K562 (cell line): ENCODE results near the gene MIX23. TPM values are rescaled to one million over a fixed set of nuclear protein-coding genes. Genes with fewer than 3 reads are reported as not detected.

ENCODE experiments used
- CSDE1 ChIP-seq, 2 experiments: fragments of 450-650 bp; IDR thresholded peaks; 2 replicates each; pipeline ENCODE4 v1.6.1; 2016; ENCODE audit warnings: mild to moderate bottlenecking in 1 of 2
- ELF4 ChIP-seq: fragments of 450-650 bp; formaldehyde crosslinking; IDR thresholded peaks from 2 replicates; pipeline ENCODE4 v1.4.0; 2022; ENCODE audit warnings: missing genetic modification characterization
- FOXA1 ChIP-seq: fragments of 450-650 bp; IDR thresholded peaks from 2 replicates; pipeline ENCODE4 v1.6.1; 2016; ENCODE audit warnings: mild to moderate bottlenecking, borderline replicate concordance
- FOXA3 ChIP-seq, 2 experiments: fragments of 450-650 bp in 1 of 2; sonication (generic) in 1 of 2; formaldehyde crosslinking; IDR thresholded peaks in 1 of 2; conservative IDR thresholded peaks in 1 of 2; 2 replicates each; pipeline versions ENCODE4 v1.4.0 to v1.8.0; 2020 to 2022; ENCODE audit warnings: mild to moderate bottlenecking in 2 of 2, missing genetic modification reagents in 1 of 2
- FOXJ2 ChIP-seq: fragments of 200-800 bp; sonication (Bioruptor generic); IDR thresholded peaks from 2 replicates; pipeline ENCODE4 v1.6.1; 2016; ENCODE audit warnings: missing genetic modification characterization, missing compliant biosample characterization
- FOXM1 ChIP-seq, 2 experiments: fragments of 450-650 bp in 1 of 2; sonication (generic) in 1 of 2; formaldehyde crosslinking in 1 of 2; IDR thresholded peaks; 2 replicates each; pipeline versions ENCODE4 v1.6.1 to v1.9.0; 2017 to 2022; ENCODE audit warnings: low read depth in 2 of 2, mild to moderate bottlenecking in 2 of 2, missing genetic modification reagents in 1 of 2, moderate library complexity in 1 of 2
- GTF2E2 ChIP-seq: fragments of 200-800 bp; sonication (Bioruptor generic); IDR thresholded peaks from 2 replicates; pipeline ENCODE4 v1.6.1; 2016; ENCODE audit warnings: missing genetic modification characterization, missing compliant biosample characterization
- IFI16 ChIP-seq: fragments of 250-450 bp; sonication (Bioruptor Pico); IDR thresholded peaks from 2 replicates; pipeline ENCODE4 v2.1.2; 2022; ENCODE audit warnings: mild to moderate bottlenecking, inconsistent platforms
- KLF6 ChIP-seq: fragments of 250-450 bp; sonication (Bioruptor Pico); IDR thresholded peaks from 2 replicates; pipeline ENCODE4 v1.4.0; 2020; ENCODE audit warnings: mild to moderate bottlenecking, moderate library complexity, borderline replicate concordance
- MAZ ChIP-seq, 2 experiments: fragments of 450-650 bp in 1 of 2; sonication (generic) in 1 of 2; formaldehyde crosslinking; IDR thresholded peaks in 1 of 2; conservative IDR thresholded peaks in 1 of 2; 2 replicates each; pipeline versions ENCODE4 v1.4.0 to v1.5.0; 2020; ENCODE audit warnings: mild to moderate bottlenecking in 1 of 2, missing genetic modification reagents in 1 of 2
- NFRKB ChIP-seq: fragments of 450-650 bp; IDR thresholded peaks from 2 replicates; pipeline ENCODE4 v1.6.1; 2016; ENCODE audit warnings: low read depth
- PHF21A ChIP-seq: fragments of 450-650 bp; IDR thresholded peaks from 2 replicates; pipeline ENCODE4 v1.6.1; 2017; ENCODE audit warnings: low read depth, borderline replicate concordance
- POLR2H ChIP-seq: IDR thresholded peaks from 2 replicates; pipeline ENCODE4 v1.6.1; 2016; ENCODE audit warnings: missing genetic modification characterization, low read depth, mild to moderate bottlenecking, control low read depth, missing compliant biosample characterization, moderate library complexity
- RAD21 ChIP-seq, 2 experiments: fragments of 250-450 bp in 1 of 2; fragments of 450-650 bp in 1 of 2; sonication (Bioruptor Pico) in 1 of 2; formaldehyde crosslinking in 1 of 2; IDR thresholded peaks in 1 of 2; conservative IDR thresholded peaks in 1 of 2; 2 replicates each; pipeline versions ENCODE4 v1.4.0 to v1.8.0; 2020 to 2022; ENCODE audit warnings: mild to moderate bottlenecking in 2 of 2, moderate library complexity in 1 of 2
- SAP30 ChIP-seq: fragments of 200-600 bp; sonication (generic); IDR thresholded peaks from 2 replicates; pipeline ENCODE4 v1.6.1; 2012; ENCODE audit warnings: borderline replicate concordance, low read depth, mild to moderate bottlenecking, moderate library complexity, low read length, control low read depth, inconsistent platforms; ENCODE audit not compliant: insufficient read depth, poor library complexity, severe bottlenecking
- SETDB1 ChIP-seq: IDR thresholded peaks from one replicate; pipeline ENCODE4 v1.6.1; 2012; ENCODE audit warnings: low read length, control low read depth, inconsistent platforms
- SIX5 ChIP-seq, 2 experiments: IDR thresholded peaks; 2 replicates each; pipeline ENCODE4 v1.6.1; 2011; ENCODE audit warnings: low read length in 2 of 2, borderline replicate concordance in 1 of 2, low read depth in 1 of 2, mild to moderate bottlenecking in 1 of 2, moderate library complexity in 1 of 2; ENCODE audit not compliant: insufficient read depth in 1 of 2
- SMAD3 ChIP-seq: fragments of 450-650 bp; formaldehyde crosslinking; conservative IDR thresholded peaks from 2 replicates; pipeline ENCODE4 v1.4.0; 2020; ENCODE audit warnings: mild to moderate bottlenecking
- SP1 ChIP-seq: sonication (generic); formaldehyde crosslinking; IDR thresholded peaks from 2 replicates; pipeline ENCODE4 v1.8.1; 2022; ENCODE audit warnings: mild to moderate bottlenecking, missing genetic modification reagents
- ZBTB1 ChIP-seq: sonication (generic); formaldehyde crosslinking; IDR thresholded peaks from 2 replicates; pipeline ENCODE4 v1.8.1; 2023; ENCODE audit warnings: missing genetic modification reagents, low read depth, mild to moderate bottlenecking, borderline replicate concordance
- ZC3H11A ChIP-seq: IDR thresholded peaks from 2 replicates; pipeline ENCODE4 v1.6.1; 2012; ENCODE audit warnings: low read depth, low read length, improper control_type of control experiment
- ZC3H4 ChIP-seq: sonication (generic); formaldehyde crosslinking; IDR thresholded peaks from 2 replicates; pipeline ENCODE4 v1.9.0; 2021; ENCODE audit warnings: missing genetic modification reagents, borderline replicate concordance
- ZNF274 ChIP-seq: IDR thresholded peaks from 2 replicates; pipeline ENCODE4 v1.6.1; 2011; ENCODE audit warnings: low read depth, mild to moderate bottlenecking, low read length, moderate library complexity, borderline replicate concordance
- polyA plus RNA-seq, 8 experiments: library from polyadenylated mRNA; depleted of rRNA in 4 of 8; stranded (reverse) in 5 of 8; unstranded in 3 of 8; fragments of >200 nt; fragmentation: Nextera tagmentation in 2 of 8; fragmentation: Illumina TruSeq in 1 of 8; extraction: Ambion mirVana in 2 of 8; extraction: Trizol in 1 of 8; gene quantifications; 2 replicates each; pipeline versions ENCODE4 v1.2.1 to v1.2.3, GENCODE V29; 2011 to 2014; ENCODE audit warnings: inconsistent platforms in 1 of 8, missing spikeins in 1 of 8
- total RNA-seq, 7 experiments: library from RNA; depleted of rRNA in 6 of 7; stranded (reverse); fragments of >200 nt in 6 of 7; fragmentation: Illumina TruSeq in 2 of 7; extraction: Trizol in 2 of 7; gene quantifications; 2 replicates each; pipeline versions ENCODE4 v1.2.1 to v1.2.3, GENCODE V29; 2011 to 2021; ENCODE audit warnings: low replicate concordance in 1 of 7
- TF ChIP-seq, protein P1 (sequence below): sonication (generic); formaldehyde crosslinking; IDR thresholded peaks from 2 replicates; pipeline ENCODE4 v1.8.0; 2022; ENCODE audit warnings: mild to moderate bottlenecking, low read depth, missing genetic modification reagents
- TF ChIP-seq, protein P2 (sequence below), 2 experiments: IDR thresholded peaks; 2 replicates each; pipeline ENCODE4 v1.6.1; 2011; ENCODE audit warnings: borderline replicate concordance in 1 of 2, control low read depth in 1 of 2, low read depth in 1 of 2, low read length in 1 of 2, mild to moderate bottlenecking in 1 of 2, mixed read lengths in 1 of 2, moderate library complexity in 1 of 2; ENCODE audit not compliant: insufficient read depth in 1 of 2, insufficient read length in 1 of 2, poor library complexity in 1 of 2, severe bottlenecking in 1 of 2; ENCODE audit errors: extremely low read depth in 1 of 2

The MIX23 gene
- total and polyA plus RNA-seq, 9 of the 15 experiments (the other 6 are each of a cell fraction or from before 2014, with no cell fraction given), result 45.5 to 185 (median 106) TPM

- TF ChIP-seq MAZ (CRISPR knock-in tag; conservative IDR thresholded peaks at IDR 0.05 in 1 of 2, IDR thresholded peaks at IDR 0.05 in 1 of 2), result peak; percentile 21 to 59; a peak in 1 of 4 replicates
- TF ChIP-seq POLR2H (tag), result peak; percentile 90
- no peak for TF ChIP-seq ZC3H11A
- TF ChIP-seq ZNF274, result no peak
- no peak for TF ChIP-seq SAP30
- TF ChIP-seq SIX5 (IDR thresholded peaks at IDR 0.05; ENCODE audit: borderline replicate concordance in 1 of 2, insufficient read depth in 1 of 2, low read depth in 1 of 2, low read length in 2 of 2), result no peak
- TF ChIP-seq ZC3H4, result no peak
- no peak for TF ChIP-seq SMAD3 (CRISPR knock-in tag)
- no peak for TF ChIP-seq PHF21A
- TF ChIP-seq SETDB1, result no peak
- TF ChIP-seq, protein P1, sequence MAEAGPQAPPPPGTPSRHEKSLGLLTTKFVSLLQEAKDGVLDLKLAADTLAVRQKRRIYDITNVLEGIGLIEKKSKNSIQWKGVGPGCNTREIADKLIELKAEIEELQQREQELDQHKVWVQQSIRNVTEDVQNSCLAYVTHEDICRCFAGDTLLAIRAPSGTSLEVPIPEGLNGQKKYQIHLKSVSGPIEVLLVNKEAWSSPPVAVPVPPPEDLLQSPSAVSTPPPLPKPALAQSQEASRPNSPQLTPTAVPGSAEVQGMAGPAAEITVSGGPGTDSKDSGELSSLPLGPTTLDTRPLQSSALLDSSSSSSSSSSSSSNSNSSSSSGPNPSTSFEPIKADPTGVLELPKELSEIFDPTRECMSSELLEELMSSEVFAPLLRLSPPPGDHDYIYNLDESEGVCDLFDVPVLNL (CRISPR knock-in tag), result no peak
- TF ChIP-seq RAD21 (CRISPR knock-in tag; conservative IDR thresholded peaks at IDR 0.05 in 1 of 2, IDR thresholded peaks at IDR 0.05 in 1 of 2), result no peak
- TF ChIP-seq NFRKB, result 0 out of 2 replicates have a peak, but pooled peaks have one; percentile 62
- peak; percentile 72; the same call in 1 of the 2 replicates for TF ChIP-seq SP1 (CRISPR knock-in tag)
- no peak for TF ChIP-seq ZBTB1
- TF ChIP-seq FOXJ2 (tag), result no peak; the same call in 1 of the 2 replicates
- TF ChIP-seq FOXA3 (CRISPR knock-in tag; conservative IDR thresholded peaks at IDR 0.05 in 1 of 2, IDR thresholded peaks at IDR 0.05 in 1 of 2), result no peak
- TF ChIP-seq IFI16 (CRISPR knock-in tag), result no peak
- TF ChIP-seq FOXA1, result no peak
- no peak for TF ChIP-seq CSDE1 (IDR thresholded peaks at IDR 0.05)
- no peak for TF ChIP-seq ELF4
- TF ChIP-seq KLF6 (CRISPR knock-in tag), result no peak
- TF ChIP-seq, protein P2, sequence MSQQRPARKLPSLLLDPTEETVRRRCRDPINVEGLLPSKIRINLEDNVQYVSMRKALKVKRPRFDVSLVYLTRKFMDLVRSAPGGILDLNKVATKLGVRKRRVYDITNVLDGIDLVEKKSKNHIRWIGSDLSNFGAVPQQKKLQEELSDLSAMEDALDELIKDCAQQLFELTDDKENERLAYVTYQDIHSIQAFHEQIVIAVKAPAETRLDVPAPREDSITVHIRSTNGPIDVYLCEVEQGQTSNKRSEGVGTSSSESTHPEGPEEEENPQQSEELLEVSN (IDR thresholded peaks at IDR 0.05; ENCODE audit: borderline replicate concordance in 1 of 2, extremely low read depth in 1 of 2, insufficient read depth in 1 of 2, insufficient read length in 1 of 2, low read depth in 1 of 2, low read length in 1 of 2, poor library complexity in 1 of 2, severe bottlenecking in 1 of 2), result peak in 1 of 2 experiments; percentile 55
- TF ChIP-seq FOXM1 (IDR thresholded peaks at IDR 0.05; ENCODE audit: low read depth), result no peak
- no peak for TF ChIP-seq FOXM1 (CRISPR knock-in tag; IDR thresholded peaks at IDR 0.05; ENCODE audit: low read depth)
- TF ChIP-seq GTF2E2 (tag), result peak; percentile 74
Measured at GRCh38 chr3:122415762-122416654, 33.0 kb upstream of the MIX23 start, which contains the start of gene WDR5B (continued).
